HG03135 (cell line): ENCODE data around the gene IFI16.

Experiments
- ATAC-seq: cut with Tn5 transposase; IDR thresholded peaks from one replicate; pipeline ENCODE4 v1.9.1; 2021; ENCODE audit warnings: mild to moderate bottlenecking, moderate library complexity; ENCODE audit not compliant: unreplicated experiment

IFI16 gene

DNA sequence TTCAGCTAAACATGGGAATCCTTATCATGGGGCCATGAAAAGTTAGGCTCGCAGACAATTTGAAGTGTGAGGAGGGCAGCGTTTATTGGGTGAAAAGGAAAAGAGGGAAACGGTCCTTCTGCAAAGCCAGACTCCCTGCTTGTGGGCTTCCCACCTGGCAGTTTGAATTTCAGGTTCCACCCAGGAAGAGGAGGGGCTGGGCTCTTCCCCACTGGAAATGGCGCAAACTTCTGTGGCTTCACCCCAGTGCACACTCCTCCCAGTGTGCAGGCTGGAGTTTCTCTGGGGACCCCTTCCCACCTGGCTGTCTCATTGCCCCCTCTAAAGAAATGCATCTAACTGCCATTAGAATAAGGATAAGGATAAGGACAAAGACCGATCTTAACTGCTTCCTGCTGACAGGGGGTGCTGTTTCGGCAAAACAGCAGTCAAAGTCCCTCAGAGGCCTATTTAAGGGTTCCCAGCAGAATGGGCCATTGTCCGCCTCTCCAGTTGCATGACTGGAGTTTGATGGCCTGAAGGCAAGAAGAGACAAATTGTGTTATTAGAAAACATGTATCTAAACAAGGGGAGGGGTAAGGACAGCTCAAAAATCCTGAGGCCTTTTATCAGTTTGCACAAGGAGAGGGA, 46.5 kb downstream of the IFI16 start:
- ATAC-seq, result no peak

DNA sequence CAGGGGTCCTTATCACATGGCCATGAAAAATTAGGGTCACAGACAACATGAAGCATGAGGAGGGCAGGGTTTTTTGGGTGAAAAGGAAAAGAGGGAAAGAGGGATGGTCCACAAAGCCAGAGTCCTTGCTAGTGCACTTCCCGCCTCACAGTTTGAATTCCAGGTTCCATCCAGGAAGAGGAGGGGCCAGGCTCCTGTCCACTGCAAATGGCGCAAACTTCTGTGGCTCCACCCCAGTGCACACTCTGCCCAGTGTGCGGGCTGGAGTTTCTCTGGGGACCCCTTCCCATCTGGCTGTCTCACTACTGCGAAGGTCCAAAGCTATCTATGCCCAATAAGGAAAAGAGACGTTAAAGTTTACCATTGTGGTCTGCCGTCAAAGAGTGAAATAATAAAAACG, 49.0 kb downstream of the IFI16 start:
- ATAC-seq, result no peak

DNA sequence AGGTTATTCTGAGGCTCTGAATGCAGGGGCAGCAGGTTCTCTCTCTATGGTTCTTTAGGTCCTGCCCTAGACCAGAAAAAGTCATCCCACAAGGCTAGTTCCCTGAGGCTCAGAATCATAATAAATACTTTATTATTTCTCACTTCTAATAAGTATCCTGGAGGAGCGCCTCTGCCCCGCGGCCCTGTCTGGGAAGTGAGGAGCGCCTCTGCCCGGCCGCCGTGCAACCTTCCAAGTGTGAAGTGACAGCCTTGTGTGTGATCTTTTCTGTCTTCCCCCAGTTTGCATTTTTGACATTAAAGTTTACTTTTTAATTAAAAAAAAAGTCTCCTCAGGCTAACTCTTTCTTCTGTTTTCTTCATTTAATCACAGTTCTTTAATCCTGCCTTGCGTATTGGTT, 55.4 kb downstream of the IFI16 start:
- ATAC-seq, result no peak

DNA sequence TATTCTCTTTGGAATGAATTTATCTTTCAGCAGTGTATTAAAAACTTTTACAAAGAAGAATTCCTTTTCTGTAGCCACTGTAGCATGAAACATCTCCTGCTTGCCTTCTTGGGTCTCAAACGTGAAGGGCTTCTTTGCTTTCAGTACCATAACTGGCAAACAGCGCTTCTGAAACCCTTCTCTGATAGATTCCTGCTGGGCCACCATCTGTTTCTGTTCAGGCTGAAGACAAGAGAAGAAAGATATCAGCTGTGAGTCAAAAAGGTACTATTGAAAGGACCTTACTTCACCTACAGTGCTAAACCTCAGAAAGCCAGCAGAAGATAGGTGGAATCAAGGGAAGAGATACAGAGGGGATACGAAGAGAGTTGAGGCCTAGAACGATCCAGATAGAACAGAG, 56.4 kb downstream of the IFI16 start:
- no peak for ATAC-seq

DNA sequence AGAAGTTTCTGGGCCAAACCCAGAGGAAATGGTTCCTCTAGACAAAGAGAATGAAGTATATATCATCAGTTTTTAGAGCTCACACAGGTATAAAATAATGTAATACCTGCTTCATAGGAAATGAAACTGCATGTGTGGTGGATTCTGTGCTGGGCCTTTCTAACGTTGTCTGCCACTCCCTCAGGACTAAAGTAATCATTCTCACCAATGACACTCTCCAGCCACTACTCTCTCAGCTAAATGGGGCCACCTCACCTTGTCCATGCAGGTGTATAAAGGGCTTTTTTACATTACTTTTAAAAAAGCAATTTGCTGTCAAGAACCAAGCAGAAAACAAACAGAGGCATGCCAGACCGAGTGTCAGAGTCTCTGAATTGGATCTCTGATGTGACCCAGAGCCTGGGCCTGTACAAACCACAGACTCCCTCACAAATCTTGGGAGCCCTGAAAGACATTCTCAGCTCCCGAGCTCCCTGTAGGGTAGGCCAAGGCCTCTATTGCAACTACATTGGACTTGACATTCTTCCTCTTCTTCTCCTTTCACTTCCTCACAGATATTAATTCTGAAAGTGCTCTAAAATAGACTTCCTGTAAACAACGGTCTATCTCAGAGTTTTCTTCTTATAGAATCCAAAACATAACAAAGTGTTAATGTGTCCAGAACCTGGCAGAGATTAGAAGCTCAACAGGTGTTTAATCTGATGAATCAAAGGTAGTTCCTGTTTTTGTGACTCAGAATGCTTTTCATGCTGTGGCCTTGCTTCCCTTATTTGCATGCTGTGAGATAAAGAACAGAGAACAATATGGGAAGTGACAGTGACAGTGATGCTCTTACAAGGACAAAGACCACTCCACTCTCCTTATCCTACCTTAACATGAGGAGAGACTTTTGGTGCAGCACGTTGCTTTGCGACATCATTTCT, 58.3 kb downstream of the IFI16 start:
- peak; percentile 88 for ATAC-seq

DNA sequence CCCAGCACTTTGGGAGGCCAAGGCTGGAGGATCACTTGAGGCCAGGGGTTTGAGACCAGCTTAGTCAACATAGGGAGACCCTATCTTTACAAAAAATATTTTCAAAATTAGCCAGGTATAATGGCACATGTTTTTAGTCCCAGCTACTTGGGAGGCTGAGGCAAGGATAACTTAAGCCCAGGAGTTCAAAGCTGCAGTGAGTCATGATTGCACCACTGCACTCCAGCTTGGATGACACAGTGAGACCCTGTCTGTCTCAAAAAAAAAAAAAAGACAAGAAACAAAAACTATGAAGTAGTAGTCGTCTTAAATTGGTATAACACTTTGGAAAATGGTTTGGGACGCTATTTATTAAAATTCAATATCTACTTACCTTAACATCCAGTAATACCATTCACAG, 59.2 kb downstream of the IFI16 start:
- ATAC-seq, result no peak

DNA sequence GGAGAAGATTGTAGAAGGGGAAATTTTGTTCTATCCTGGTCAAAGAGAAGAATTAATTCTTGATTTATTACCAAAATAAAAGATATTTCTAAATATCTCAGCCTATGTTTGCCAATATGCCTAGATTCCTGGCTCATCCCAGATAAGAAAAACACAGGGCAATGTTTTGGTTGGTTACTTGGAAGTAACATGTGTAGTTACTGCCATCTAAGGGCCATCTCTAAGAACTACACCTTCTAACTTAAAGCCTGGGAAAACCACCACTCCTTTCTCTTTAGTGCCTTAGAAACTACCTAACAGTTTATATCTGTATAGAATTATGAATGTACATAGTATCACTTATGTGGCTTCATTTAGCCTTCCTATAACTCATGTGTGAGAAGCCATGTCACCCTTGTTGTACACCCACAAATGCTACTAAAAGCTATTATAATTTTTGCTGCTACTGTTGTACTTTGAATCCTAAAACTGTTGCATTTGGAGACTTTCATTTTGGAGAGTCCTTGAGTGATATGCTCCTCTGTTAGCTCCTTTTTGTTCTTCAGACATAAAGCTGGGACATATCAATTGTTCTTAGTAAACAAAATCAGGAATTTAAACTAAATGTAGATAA, 62.4 kb downstream of the IFI16 start:
- ATAC-seq, result no peak

DNA sequence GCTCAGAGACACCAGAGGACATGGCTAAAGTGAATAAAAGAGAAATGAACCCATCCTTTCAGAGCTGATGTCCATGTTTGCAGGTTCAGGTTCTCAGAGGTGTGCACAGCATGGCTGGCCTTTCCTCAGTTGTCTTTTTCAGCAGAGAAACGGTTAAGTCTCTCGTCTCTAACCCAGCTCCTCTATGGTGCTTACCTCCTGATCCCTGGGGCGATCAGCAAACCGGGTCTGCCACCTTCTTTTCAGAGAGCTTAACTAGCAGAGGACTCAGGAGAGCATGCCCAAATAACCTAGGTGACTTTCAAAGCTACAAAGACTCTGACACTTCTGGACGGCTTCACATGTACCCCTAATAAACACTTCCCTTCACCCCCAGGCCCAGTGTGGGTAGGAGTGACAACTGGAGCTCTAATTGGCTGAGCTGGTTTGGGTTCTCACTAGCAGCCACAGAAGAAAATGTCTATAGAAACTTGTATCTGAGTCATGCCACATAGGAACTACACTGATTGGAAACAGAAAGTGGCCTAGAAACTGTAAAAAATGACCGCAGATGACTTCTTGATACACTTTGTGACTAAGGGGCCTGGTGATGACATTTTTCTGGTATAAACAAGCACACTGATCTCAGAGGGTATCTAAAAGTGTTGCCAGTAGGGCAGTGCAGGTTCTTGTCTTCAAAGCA, 66.9 kb downstream of the IFI16 start, which contains the start of gene AIM2:
Gene AIM2, minus strand, starts transcription at position 329 of the 682 bp plus-strand sequence. CDS start 3,267 bp downstream, outside the sequence.
- ATAC-seq, result peak; percentile 86

DNA sequence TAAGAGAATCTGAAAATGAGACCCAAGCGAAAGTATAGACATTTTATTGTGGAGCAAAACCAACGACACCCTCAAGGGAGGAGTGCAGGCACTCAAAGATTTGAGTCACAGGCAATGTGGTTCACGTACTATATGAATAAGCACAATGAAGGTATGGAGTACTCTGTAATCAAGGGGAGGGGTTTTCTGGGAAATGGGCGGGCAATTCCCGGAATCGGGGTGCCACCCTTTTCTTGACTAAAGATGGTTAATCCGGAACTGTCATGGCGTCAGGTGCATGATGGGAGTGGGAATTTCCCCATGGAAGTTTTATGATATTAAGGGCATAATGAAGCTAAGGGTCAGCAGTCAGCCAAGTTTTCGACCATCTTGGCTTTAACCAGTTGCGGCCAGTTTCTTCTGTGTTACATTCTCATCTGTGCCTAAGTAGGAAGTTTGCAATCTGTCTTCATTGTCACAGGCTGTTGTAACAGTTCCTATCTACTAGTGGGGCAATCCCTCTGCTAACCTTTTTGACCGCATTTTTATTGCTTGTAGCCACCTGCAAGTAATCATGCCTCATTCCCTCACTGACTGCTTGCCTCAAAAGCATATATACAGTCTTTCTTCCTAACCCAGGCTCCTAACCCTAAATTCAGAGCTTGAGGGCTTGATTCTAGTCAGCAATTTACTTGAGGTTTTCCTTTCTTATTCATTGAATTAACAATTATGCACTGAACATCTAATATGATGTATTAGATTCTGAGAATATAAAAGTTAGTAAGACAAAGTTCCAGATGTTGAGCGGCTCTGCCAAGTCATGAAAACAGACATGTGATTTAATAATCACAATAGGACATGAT, 67.6 kb downstream of the IFI16 start:
- peak; percentile 71 for ATAC-seq

DNA sequence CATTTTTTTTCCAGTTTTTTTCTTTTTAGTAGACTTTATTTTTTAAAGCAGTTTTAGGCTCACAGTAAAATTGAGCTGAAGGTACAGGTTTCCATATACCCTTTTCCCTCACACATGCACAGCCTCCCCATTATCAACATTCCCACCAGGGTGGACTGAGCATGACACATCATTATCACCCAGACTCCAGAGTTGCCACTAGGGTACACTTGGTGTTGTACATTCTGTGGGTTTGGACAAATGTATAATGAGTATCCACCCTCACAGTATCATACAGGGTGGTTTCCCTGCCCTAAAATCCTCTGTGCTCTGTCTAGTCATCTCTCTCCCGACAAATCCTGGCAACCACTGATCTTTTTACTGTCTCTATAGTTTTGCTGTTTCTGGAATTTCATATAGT, 69.8 kb downstream of the IFI16 start:
- no peak for ATAC-seq

DNA sequence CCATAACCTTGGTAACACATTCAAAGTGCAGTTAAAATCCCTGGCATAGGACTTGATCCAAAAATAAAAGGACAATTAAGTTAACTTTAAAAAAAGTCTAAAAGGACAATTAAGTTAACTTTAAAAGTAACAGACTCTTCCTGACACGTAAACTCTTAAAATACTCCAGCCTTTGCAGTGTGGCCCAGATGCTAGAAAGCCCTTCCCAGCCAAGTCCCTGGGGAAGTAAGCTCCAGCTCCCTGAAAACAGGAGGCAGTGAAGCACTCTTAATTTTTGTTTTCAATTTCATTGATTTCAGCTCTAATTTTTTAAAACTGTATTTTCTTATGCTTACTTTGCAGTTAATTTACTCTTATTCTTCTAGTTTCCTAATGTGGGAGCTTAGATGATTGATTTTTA, 71.9 kb downstream of the IFI16 start:
- no peak for ATAC-seq

DNA sequence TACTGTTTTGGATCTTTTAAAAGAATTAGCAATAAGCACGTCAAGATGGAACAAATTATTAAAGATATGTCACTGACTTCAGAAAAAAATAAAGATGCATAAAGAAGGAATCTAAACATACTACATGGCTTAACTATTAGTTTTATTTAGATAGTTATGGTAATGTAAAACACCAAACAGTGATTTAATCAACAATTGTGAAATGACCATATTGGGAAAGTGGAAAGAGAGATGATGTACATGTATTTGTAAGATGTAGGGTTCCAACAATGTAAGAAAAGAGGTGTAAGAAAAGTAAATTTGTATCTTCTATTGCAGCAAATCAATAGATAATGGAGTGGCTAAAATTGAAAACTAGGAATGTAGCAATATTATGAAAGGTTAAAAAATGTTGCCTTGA, 73.3 kb downstream of the IFI16 start:
- no peak for ATAC-seq

DNA sequence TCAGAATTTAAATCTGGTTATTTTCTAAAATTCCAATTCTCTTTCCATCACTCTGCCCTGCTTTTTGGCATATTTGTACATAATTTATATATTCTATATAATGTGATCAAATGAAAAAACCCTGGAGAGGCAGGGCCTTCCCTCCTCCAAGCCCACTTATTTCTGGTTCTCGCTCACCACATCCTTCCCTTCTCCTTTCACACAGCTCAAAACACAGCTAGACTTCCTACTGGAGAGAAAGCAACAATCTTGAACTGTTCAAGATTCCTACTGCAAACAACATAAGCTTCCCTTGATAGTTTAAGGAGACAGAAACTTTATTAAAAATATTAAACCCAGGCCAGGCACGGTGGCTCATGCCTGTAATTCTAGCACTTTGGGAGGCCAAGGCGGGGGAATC, 74.4 kb downstream of the IFI16 start:
- ATAC-seq, result no peak

DNA sequence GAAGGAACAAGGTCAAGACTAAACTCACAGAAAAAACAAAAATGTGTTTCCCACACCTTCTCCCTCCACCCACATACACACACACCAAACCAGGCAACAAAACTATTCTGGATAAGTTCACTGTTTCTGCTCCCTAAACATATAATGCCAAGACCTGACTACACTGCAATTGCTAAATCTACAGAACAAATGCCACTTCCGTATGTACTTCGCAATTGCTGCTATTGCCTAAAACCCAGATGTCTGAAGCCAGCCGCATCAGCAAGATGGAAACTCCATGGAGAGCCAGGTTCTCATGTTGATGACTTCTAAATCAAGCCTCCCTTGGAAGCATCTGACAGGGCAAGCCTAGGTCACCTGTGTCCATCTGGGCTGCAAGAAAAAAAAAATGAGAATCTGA, 75.2 kb downstream of the IFI16 start:
- ATAC-seq, result no peak

DNA sequence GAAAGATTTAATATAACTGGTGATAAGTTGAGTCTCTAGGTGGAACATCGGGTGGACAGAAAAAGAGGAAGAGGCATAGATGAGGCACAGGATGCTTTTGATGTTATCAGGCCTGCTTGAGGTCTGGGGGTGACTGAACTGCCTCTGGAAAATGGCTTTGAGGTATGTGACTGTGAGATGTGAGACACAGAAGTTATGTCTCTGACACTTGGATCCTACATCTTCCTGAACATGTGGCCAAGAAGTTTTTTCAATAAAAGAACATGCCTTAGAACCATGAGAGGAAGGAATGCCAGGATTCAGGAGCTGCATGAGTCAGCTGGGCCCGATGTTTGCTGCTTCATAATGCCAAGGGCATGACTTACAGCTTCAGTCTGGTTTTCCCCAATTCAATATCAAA, 78.3 kb downstream of the IFI16 start:
- ATAC-seq, result no peak

DNA sequence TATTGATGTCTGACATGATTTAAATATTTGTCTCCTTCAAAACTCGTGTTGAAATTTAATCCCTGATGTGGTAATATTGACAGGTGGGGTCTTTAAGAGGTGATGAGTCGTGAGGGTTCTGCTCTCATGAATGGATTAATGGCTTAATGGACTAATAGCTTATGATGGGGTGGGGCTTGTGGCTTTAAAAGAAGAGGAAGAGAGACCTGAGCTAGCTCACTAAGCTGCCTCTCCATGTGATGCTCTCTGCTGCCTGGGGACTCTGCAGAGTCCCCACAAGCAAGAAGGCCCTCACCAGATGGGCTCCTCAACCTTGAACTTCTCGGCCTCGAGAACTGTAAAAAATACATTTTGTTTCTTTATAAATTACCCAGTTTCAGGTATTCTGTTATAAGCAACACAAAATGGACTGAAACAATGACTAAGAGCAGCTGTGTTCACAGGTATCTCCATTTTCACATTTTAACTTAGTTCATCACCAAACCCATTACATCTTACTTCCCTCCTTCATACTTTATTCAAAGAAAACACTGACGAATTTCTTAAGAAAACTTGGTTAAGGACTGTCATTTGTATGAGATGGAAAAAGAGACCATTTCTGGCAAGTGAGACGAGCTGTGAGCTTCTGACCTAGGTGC, 79.0 kb downstream of the IFI16 start:
- no peak for ATAC-seq

DNA sequence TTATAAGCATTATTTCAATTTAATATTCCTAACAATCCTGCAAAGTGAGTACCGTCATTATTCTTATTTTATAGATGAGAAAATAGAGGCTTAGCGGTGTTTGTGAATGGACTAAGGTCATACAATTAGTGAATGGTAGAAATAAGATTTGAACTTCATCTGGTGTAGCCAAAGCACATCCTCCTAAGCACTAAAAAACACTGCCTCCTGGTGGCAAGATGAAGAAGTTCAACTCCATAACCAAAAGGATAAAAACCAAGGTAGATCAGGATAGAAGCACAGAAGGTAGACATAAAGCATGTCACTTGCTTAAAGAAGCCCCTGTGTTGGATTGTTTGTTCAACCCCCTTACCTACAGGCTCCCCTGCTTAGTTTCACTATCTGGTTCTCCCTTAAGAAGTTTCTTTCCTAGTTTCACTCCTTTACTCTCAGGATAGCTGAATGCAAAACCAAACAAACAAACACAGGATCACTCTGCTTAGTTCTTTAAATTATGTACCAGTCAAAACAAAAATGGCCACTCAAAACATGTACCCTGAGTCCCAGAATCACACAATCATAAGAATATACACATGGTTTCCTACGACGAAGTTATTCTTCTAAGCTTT, 79.6 kb downstream of the IFI16 start:
- ATAC-seq, result no peak

DNA sequence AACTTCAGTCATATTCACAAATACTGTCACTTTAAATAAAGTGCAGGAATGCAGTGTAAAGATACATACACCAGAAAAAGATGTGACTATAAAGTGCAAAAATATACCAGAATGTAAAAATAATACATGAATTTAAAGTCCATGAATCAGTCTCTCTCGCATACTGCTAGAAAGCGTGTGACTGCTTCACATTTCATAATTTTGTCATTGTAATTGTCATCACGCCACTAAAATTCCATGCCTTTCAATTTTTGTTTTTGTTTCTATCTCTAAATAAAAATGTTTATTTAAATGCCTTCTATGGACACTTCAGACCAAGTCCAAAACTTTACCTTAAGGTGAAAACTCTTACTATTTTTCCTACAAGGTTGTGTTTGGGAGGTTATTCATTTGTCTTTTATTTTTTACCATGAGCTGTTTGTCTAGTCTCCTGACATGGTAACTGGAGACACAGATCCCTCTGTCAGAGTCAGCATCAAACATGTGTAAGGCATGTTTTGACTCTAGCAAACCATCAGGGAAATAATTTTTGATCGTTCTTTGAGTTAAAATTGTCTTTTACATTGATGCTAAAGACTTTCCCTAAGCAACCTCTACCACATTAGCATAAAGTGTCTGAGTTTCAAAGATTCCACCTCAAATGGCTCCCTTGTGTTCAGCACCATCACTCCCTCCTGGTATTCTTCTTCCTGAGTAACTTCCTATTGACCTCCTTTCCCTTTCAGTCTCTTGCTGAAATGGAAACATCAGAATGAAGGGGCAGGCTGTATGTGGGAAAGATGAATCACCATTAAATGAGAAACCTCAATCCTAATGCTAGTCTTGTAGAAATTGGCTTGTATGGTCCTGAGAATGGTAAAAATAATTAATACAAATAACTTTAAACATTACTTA, 80.8 kb downstream of the IFI16 start:
- ATAC-seq, result no peak

DNA sequence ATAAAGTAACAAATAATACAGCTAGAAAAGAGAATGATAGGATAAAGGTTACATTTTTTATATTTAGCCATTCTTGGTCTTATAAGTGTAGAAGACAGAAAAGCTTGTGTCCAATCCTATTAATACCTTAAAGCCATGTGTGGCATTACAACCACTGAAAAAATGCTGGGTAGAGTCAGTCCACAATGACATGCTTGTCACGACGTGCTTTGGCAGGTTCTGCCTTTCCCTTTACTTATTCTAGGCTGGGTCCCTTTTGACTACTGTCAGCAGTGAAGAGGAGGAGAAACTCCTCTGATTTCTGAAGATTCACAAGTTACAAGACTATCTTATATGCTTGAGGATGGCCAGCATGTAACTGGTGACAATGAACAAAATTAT, 81.5 kb downstream of the IFI16 start:
- no peak for ATAC-seq
